Endothelial cell of umbilical vein (primary cell): ENCODE data around the gene CCM2.

ENCODE experiments used
- CTCF ChIP-seq, 2 donors: IDR thresholded peaks; 1 replicate in 1 of 2; 2 replicates in 1 of 2; pipeline ENCODE4 v1.5.1; 2011; ENCODE audit warnings: low read length in 2 of 2, mild to moderate bottlenecking in 2 of 2, moderate library complexity in 2 of 2, control low read depth in 1 of 2, inconsistent platforms in 1 of 2, low read depth in 1 of 2; ENCODE audit not compliant: insufficient read depth in 1 of 2; ENCODE audit errors: extremely low read depth in 1 of 2
- EZH2 ChIP-seq: IDR thresholded peaks from 2 replicates; pipeline ENCODE4 v1.6.1; 2012; ENCODE audit warnings: borderline replicate concordance, low read depth, mild to moderate bottlenecking, moderate library complexity, low read length, inconsistent platforms; ENCODE audit not compliant: severe bottlenecking

DNA sequence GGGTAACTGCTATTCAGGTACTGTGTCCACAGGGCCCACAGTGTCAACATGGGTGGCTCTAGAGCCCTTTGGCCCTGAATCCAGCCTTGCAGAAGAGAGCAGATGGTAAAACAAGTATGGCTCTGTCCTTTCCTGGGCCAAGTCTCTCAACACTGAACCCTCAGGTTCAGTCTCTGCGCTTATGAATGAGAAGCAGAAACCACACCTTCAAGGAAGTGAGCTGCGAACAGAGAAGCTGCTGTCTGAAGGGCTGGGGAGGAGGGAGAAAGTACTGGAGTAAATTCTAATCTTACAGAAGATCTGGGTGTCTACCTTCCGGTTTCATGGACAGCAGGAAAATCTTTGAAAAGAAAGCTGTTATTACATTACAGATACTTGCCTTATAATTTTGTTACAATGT, 107.4 kb downstream of the CCM2 start:
- TF ChIP-seq CTCF (IDR thresholded peaks at IDR 0.05; ENCODE audit: extremely low read depth in 1 of 2, insufficient read depth in 1 of 2, low read depth in 1 of 2, low read length in 2 of 2) (no peak), EZH2 (no peak)
